Measurements from ENCODE around the gene SMCHD1.

The SMCHD1 gene

DNA sequence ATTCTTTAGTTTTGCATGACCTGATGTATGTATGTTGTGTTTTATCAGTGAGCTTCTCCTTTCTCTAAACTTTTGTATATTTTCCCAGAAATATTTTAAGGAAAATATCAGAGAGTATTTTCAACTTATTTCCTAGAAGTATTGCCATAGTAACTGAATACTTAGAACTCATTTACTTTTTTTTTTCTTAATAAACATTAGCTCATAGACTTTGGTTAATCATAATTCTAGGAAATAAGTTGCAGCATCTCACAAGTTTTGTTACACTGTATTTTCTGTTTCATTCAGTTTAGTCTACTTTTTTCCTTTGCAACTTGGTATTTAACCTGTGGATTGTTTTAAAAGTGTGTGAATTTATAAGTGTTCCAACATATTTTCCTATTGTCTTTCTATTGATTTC lies 27.5 kb downstream of the SMCHD1 start:
- no peak for TF ChIP-seq FOXP2 (optimal IDR thresholded peaks at IDR 0.05; ENCODE audit: borderline replicate concordance, extremely low read depth, extremely low read length, insufficient read depth)
- TF ChIP-seq POLR2AphosphoS5 (IDR thresholded peaks at IDR 0.05; ENCODE audit: low read depth, low read length), result no peak
- TF ChIP-seq, protein P1, sequence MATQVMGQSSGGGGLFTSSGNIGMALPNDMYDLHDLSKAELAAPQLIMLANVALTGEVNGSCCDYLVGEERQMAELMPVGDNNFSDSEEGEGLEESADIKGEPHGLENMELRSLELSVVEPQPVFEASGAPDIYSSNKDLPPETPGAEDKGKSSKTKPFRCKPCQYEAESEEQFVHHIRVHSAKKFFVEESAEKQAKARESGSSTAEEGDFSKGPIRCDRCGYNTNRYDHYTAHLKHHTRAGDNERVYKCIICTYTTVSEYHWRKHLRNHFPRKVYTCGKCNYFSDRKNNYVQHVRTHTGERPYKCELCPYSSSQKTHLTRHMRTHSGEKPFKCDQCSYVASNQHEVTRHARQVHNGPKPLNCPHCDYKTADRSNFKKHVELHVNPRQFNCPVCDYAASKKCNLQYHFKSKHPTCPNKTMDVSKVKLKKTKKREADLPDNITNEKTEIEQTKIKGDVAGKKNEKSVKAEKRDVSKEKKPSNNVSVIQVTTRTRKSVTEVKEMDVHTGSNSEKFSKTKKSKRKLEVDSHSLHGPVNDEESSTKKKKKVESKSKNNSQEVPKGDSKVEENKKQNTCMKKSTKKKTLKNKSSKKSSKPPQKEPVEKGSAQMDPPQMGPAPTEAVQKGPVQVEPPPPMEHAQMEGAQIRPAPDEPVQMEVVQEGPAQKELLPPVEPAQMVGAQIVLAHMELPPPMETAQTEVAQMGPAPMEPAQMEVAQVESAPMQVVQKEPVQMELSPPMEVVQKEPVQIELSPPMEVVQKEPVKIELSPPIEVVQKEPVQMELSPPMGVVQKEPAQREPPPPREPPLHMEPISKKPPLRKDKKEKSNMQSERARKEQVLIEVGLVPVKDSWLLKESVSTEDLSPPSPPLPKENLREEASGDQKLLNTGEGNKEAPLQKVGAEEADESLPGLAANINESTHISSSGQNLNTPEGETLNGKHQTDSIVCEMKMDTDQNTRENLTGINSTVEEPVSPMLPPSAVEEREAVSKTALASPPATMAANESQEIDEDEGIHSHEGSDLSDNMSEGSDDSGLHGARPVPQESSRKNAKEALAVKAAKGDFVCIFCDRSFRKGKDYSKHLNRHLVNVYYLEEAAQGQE (IDR thresholded peaks at IDR 0.05; ENCODE audit: insufficient read depth in 1 of 2, low read depth in 2 of 2, low read length in 2 of 2), result no peak
- no peak for TF ChIP-seq SIN3A (IDR thresholded peaks at IDR 0.05; ENCODE audit: borderline replicate concordance, insufficient read depth, low read length)
- TF ChIP-seq TAF1 (IDR thresholded peaks at IDR 0.05; ENCODE audit: borderline replicate concordance, insufficient read depth, low read length), result no peak

DNA sequence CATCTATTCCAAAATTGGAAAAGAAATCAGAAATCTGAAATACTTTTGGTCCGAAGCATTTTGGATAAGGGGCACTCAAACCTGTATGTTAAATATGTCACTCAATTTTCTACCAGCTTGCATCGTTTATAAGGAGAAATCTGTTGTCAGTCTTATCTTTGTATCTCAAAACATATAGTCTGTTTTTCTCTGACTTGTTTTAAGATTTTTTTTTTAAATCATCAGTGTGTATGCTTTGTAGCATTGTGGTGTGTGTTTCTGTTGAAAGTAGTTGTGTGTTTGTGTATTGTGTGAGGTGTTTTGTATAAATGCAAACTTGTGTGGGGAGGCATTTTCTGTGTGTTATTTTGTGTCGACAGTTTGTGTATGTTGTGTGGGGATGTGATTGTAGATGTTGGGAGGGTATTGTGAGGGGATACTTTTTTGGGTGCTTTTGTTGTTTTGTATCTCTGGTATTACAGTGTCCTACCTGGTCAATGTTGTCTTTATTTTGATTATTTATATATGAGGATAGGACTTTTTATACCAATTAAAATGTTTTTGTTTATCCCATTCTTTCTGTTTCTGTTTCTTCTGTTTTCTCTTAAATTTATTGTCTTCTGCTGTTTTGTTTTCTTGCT lies 30.9 kb downstream of the SMCHD1 start:
- TF ChIP-seq, protein P1 (IDR thresholded peaks at IDR 0.05; ENCODE audit: insufficient read depth in 1 of 2, low read depth in 2 of 2, low read length in 2 of 2), result no peak
- TF ChIP-seq FOXP2 (optimal IDR thresholded peaks at IDR 0.05; ENCODE audit: borderline replicate concordance, extremely low read depth, extremely low read length, insufficient read depth), result no peak

DNA sequence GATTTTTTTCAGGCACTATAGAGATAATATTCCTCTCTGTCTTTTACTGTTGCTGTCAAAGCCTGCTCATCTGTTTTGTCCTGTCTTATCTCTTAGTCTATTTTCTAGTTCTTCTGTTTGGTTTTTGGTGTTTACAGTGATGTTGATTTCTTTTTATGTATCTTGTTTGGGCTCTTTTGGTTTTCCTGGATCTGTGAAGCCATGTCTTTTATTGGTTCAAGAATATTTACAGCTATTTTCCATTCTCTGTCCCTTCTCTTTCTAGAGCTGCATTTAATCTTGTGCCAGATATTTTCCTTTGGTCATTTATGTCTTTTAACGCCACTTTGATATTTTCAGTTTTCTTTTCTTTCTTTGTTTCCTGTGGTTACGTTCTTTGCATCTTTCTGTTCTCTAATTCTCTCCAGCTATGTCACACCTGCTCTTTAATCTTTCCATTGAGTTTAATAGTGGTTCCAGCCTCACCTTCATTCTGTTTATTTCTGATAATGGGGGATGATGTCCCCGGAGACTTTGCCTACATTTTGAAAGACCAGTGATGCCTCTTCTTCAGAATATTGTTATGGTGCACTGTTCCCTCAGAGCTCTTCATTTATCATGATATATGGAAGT lies 32.0 kb downstream of the SMCHD1 start:
- TF ChIP-seq FOXP2 (optimal IDR thresholded peaks at IDR 0.05; ENCODE audit: borderline replicate concordance, extremely low read depth, extremely low read length, insufficient read depth), result no peak

DNA sequence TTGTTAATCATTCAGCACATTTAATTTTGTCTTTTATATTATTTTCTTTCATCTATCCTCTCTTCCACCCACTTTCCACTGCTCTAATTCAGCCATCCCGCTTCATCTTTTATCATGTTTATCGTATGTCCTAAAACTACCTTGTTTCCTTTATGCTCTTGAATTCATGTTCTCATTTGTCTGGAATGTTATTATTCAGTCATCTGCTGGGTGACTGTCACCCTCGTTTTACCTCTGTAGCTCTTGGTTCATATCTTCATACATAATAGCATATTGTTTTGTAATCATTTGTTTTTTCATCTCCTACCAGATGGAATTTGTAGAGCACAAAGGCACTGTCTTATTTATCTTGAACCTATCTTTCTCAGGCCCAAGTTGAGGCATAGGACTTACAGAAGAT lies 37.0 kb downstream of the SMCHD1 start:
- no peak for TF ChIP-seq FOXP2 (optimal IDR thresholded peaks at IDR 0.05; ENCODE audit: borderline replicate concordance, extremely low read depth, extremely low read length, insufficient read depth)
- TF ChIP-seq, protein P1 (IDR thresholded peaks at IDR 0.05; ENCODE audit: insufficient read depth in 1 of 2, low read depth in 2 of 2, low read length in 2 of 2), result no peak

DNA sequence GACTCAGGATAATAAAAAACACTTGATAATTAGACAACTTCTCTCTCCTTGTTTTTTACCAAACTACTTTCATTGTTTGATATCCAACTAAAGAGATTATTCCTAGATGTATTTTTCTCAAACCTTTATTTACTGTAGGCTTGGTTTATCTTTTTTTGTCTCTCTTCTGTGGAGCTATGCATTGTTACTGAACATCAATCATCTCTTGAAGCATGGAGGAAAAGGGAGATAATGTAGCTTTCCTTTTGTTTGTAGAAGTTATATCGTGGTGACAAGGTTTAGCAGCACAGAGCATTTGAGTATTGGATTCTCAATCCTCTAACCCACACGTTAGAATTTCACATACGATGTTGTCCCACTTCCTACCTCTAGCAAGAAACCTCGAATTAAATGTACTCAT lies 41.7 kb downstream of the SMCHD1 start:
- TF ChIP-seq TAF1 (IDR thresholded peaks at IDR 0.05; ENCODE audit: borderline replicate concordance, insufficient read depth, low read length), result no peak
- TF ChIP-seq FOXP2 (optimal IDR thresholded peaks at IDR 0.05; ENCODE audit: borderline replicate concordance, extremely low read depth, extremely low read length, insufficient read depth), result no peak
- TF ChIP-seq POLR2AphosphoS5 (IDR thresholded peaks at IDR 0.05; ENCODE audit: low read depth, low read length), result no peak
- TF ChIP-seq, protein P1 (IDR thresholded peaks at IDR 0.05; ENCODE audit: insufficient read depth in 1 of 2, low read depth in 2 of 2, low read length in 2 of 2), result no peak
- TF ChIP-seq SIN3A (IDR thresholded peaks at IDR 0.05; ENCODE audit: borderline replicate concordance, insufficient read depth, low read length), result no peak

Data from PFSK-1 (cell line).